Measurements from ENCODE around the gene ZNF180.
A peak's percentile ranks its signal among the peaks of the same experiment; 100 is the strongest.
"Not testable (repeated sequence)": the region's sequence is repeated elsewhere in the genome, so short reads cannot be mapped to it uniquely, and the experiment has no call there.

ZNF180 gene

GRCh38 chr19:44496711-44497110 lies 3.6 kb downstream of the ZNF180 start:
- no peak for DNase-seq

- no peak for DNase-seq
Observed at GRCh38 chr19:44476559-44477408, 23.5 kb downstream of the ZNF180 start.

GRCh38 chr19:44468730-44469129 lies 31.6 kb downstream of the ZNF180 start:
- not testable (repeated sequence) for DNase-seq

- DNase-seq, result not testable (repeated sequence)
Observed at GRCh38 chr19:44462600-44463286, 37.6 kb downstream of the ZNF180 start.

GRCh38 chr19:44456016-44456415 lies 44.3 kb downstream of the ZNF180 start:
- not testable (repeated sequence) for DNase-seq

GRCh38 chr19:44455100-44455499 lies 45.2 kb downstream of the ZNF180 start:
- DNase-seq, result no peak

GRCh38 chr19:44452367-44452766 lies 48.0 kb downstream of the ZNF180 start:
- no peak for DNase-seq

- DNase-seq, result no peak
Observed at GRCh38 chr19:44451687-44452086, 48.6 kb downstream of the ZNF180 start.

GRCh38 chr19:44447916-44448674 lies 52.2 kb downstream of the ZNF180 start, which contains the start of gene ZNF229:
Gene ZNF229 (minus strand): TSS chr19:44448472. CDS start chr19:44442847, 5,625 bp downstream.
- DNase-seq, result peak; percentile 9

GRCh38 chr19:44438441-44438840 lies 61.9 kb downstream of the ZNF180 start:
- DNase-seq, result no peak

GRCh38 chr19:44435441-44435840 lies 64.9 kb downstream of the ZNF180 start:
- no peak for DNase-seq

- no peak for DNase-seq
Observed at GRCh38 chr19:44430956-44431355, 69.4 kb downstream of the ZNF180 start.

Measured in NCI-H1417 treated with DMSO at 0.1 percent for 48 hours (cell line).